Measurements from ENCODE around the gene GULP1.

GULP1 gene

GRCh38 chr2:188440849-188441248, 149.2 kb downstream of the GULP1 start:
- no peak for TF ChIP-seq SPI1 (IDR thresholded peaks at IDR 0.05; ENCODE audit: borderline replicate concordance, low read depth)
- TF ChIP-seq GABPA (IDR thresholded peaks at IDR 0.05; ENCODE audit: low read depth): no peak
- TF ChIP-seq POLR2AphosphoS5 (IDR thresholded peaks at IDR 0.05; ENCODE audit: low read depth): no peak
- TF ChIP-seq, protein P1, sequence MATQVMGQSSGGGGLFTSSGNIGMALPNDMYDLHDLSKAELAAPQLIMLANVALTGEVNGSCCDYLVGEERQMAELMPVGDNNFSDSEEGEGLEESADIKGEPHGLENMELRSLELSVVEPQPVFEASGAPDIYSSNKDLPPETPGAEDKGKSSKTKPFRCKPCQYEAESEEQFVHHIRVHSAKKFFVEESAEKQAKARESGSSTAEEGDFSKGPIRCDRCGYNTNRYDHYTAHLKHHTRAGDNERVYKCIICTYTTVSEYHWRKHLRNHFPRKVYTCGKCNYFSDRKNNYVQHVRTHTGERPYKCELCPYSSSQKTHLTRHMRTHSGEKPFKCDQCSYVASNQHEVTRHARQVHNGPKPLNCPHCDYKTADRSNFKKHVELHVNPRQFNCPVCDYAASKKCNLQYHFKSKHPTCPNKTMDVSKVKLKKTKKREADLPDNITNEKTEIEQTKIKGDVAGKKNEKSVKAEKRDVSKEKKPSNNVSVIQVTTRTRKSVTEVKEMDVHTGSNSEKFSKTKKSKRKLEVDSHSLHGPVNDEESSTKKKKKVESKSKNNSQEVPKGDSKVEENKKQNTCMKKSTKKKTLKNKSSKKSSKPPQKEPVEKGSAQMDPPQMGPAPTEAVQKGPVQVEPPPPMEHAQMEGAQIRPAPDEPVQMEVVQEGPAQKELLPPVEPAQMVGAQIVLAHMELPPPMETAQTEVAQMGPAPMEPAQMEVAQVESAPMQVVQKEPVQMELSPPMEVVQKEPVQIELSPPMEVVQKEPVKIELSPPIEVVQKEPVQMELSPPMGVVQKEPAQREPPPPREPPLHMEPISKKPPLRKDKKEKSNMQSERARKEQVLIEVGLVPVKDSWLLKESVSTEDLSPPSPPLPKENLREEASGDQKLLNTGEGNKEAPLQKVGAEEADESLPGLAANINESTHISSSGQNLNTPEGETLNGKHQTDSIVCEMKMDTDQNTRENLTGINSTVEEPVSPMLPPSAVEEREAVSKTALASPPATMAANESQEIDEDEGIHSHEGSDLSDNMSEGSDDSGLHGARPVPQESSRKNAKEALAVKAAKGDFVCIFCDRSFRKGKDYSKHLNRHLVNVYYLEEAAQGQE (IDR thresholded peaks at IDR 0.05; ENCODE audit: insufficient replicate concordance, low read depth): no peak
- TF ChIP-seq CTCF (IDR thresholded peaks at IDR 0.05; ENCODE audit: insufficient read depth, low read length): no peak
- Histone ChIP-seq H3K27ac (replicated peaks) (no peak overlapping the region), H3K4me3 (replicated peaks; ENCODE audit: insufficient read depth, low read length) (no peak overlapping the region), H3K27me3 (ENCODE audit: insufficient read depth, poor library complexity, severe bottlenecking) (no peaks in the 10 kb centered on the region)
- DNase-seq (ENCODE audit: low read depth in 1 of 2, low spot score in 1 of 2): no peak

- no peak for DNase-seq (ENCODE audit: low read depth in 1 of 2, low spot score in 1 of 2)
- H3K27me3 ChIP-seq (ENCODE audit: insufficient read depth, poor library complexity, severe bottlenecking): no peaks in the 10 kb centered on the region
- no peak overlapping the region for H3K4me3 ChIP-seq (replicated peaks; ENCODE audit: insufficient read depth, low read length)
- TF ChIP-seq CTCF (IDR thresholded peaks at IDR 0.05; ENCODE audit: insufficient read depth, low read length) (no peak), SPI1 (IDR thresholded peaks at IDR 0.05; ENCODE audit: borderline replicate concordance, low read depth) (no peak), POLR2AphosphoS5 (IDR thresholded peaks at IDR 0.05; ENCODE audit: low read depth) (no peak), GABPA (IDR thresholded peaks at IDR 0.05; ENCODE audit: low read depth) (no peak)
- TF ChIP-seq, protein P1 (IDR thresholded peaks at IDR 0.05; ENCODE audit: insufficient replicate concordance, low read depth): no peak
- H3K27ac ChIP-seq (replicated peaks): no peak overlapping the region
These were observed 149.7 kb downstream of the GULP1 start for GRCh38 chr2:188441288-188441947.

- Histone ChIP-seq H3K4me3 (replicated peaks; ENCODE audit: insufficient read depth, low read length) (no peak overlapping the region), H3K27me3 (ENCODE audit: insufficient read depth, poor library complexity, severe bottlenecking) (no peaks in the 10 kb centered on the region), H3K27ac (replicated peaks) (no peak overlapping the region)
- DNase-seq (ENCODE audit: low read depth in 1 of 2, low spot score in 1 of 2): no peak
- TF ChIP-seq CTCF (IDR thresholded peaks at IDR 0.05; ENCODE audit: insufficient read depth, low read length) (no peak), SPI1 (IDR thresholded peaks at IDR 0.05; ENCODE audit: borderline replicate concordance, low read depth) (no peak), GABPA (IDR thresholded peaks at IDR 0.05; ENCODE audit: low read depth) (no peak), POLR2AphosphoS5 (IDR thresholded peaks at IDR 0.05; ENCODE audit: low read depth) (no peak)
- TF ChIP-seq, protein P1 (IDR thresholded peaks at IDR 0.05; ENCODE audit: insufficient replicate concordance, low read depth): no peak
These were observed 151.5 kb downstream of the GULP1 start for GRCh38 chr2:188443207-188443606.
